Stomach smooth muscle (tissue), 2 donors: Measurements from ENCODE around the gene NDRG4.

Experiments used
- H3K27ac ChIP-seq: one replicate; pipeline ENCODE4 v1.7.0; 2013; ENCODE audit warnings: mild to moderate bottlenecking, low read length, inconsistent platforms
- H3K27me3 ChIP-seq, 2 donors: one replicate each; pipeline ENCODE4 v1.7.0; 2013; ENCODE audit warnings: low read length in 2 of 2; ENCODE audit not compliant: insufficient read depth in 2 of 2, control insufficient read depth in 1 of 2
- H3K36me3 ChIP-seq, 2 donors: one replicate each; pipeline ENCODE4 v1.7.0; 2013; ENCODE audit warnings: low read length in 2 of 2; ENCODE audit not compliant: control insufficient read depth in 2 of 2, insufficient read depth in 2 of 2
- H3K4me1 ChIP-seq: one replicate; pipeline ENCODE4 v1.7.0; 2013; ENCODE audit warnings: low read length; ENCODE audit not compliant: control insufficient read depth, insufficient read depth
- H3K4me3 ChIP-seq, 2 donors: one replicate each; pipeline ENCODE4 v1.7.0; 2013; ENCODE audit warnings: low read length in 2 of 2
- H3K9ac ChIP-seq, 2 donors: one replicate each; pipeline ENCODE4 v1.7.0; 2013; ENCODE audit warnings: low read length in 2 of 2, mild to moderate bottlenecking in 1 of 2
- H3K9me3 ChIP-seq, 2 donors: one replicate each; pipeline ENCODE4 v1.7.0; 2013; ENCODE audit warnings: low read length in 2 of 2; ENCODE audit not compliant: control insufficient read depth in 2 of 2
- donor health status: healthy.
- donor health status: Pancreatic carcinoma.

Gene NDRG4

GRCh38 chr16:58495521-58496331 is 4.2 kb upstream of the NDRG4 start:
- Histone ChIP-seq H3K27me3 (peaks cover 4 to 7% of the 10 kb centered on the region in 2 donors), H3K9me3 (no peaks in the 10 kb centered on the region), H3K36me3 (no peaks in the 10 kb centered on the region), H3K4me1 (peaks cover 9% of the 10 kb centered on the region), H3K9ac (no peak overlapping the region), H3K27ac (peak overlapping the region; percentile 37), H3K4me3 (peak overlapping the region in 1 of 2 donors; percentile 22)

GRCh38 chr16:58497468-58497867 is 2.5 kb upstream of the NDRG4 start:
- peaks cover 18 to 23% of the 10 kb centered on the region in 2 donors for H3K27me3 ChIP-seq
- no peaks in the 10 kb centered on the region for H3K36me3 ChIP-seq
- H3K27ac ChIP-seq, result no peak overlapping the region
- no peak overlapping the region for H3K9ac ChIP-seq
- no peaks in the 10 kb centered on the region for H3K9me3 ChIP-seq
- no peak overlapping the region for H3K4me3 ChIP-seq
- peaks cover 20% of the 10 kb centered on the region for H3K4me1 ChIP-seq

- peaks cover 20% of the 10 kb centered on the region for H3K4me1 ChIP-seq
- no peaks in the 10 kb centered on the region for H3K9me3 ChIP-seq
- no peaks in the 10 kb centered on the region for H3K36me3 ChIP-seq
- peaks cover 23 to 27% of the 10 kb centered on the region in 2 donors for H3K27me3 ChIP-seq
- H3K4me3 ChIP-seq, result no peak overlapping the region
- no peak overlapping the region for H3K9ac ChIP-seq
- H3K27ac ChIP-seq, result no peak overlapping the region
These were observed 2.0 kb upstream of the NDRG4 start for GRCh38 chr16:58497935-58498334.

GRCh38 chr16:58498341-58499091 is 1.4 kb upstream of the NDRG4 start:
- H3K4me3 ChIP-seq, result no peak overlapping the region
- H3K9ac ChIP-seq, result no peak overlapping the region
- no peak overlapping the region for H3K27ac ChIP-seq
- peaks cover 20% of the 10 kb centered on the region for H3K4me1 ChIP-seq
- H3K9me3 ChIP-seq, result no peaks in the 10 kb centered on the region
- no peaks in the 10 kb centered on the region for H3K36me3 ChIP-seq
- H3K27me3 ChIP-seq, result peaks cover 26 to 27% of the 10 kb centered on the region in 2 donors

- H3K4me3 ChIP-seq, result no peak overlapping the region
- H3K4me1 ChIP-seq, result peaks cover 20% of the 10 kb centered on the region
- H3K36me3 ChIP-seq, result no peaks in the 10 kb centered on the region
- no peak overlapping the region for H3K9ac ChIP-seq
- no peaks in the 10 kb centered on the region for H3K9me3 ChIP-seq
- peaks cover 26 to 27% of the 10 kb centered on the region in 2 donors for H3K27me3 ChIP-seq
- H3K27ac ChIP-seq, result no peak overlapping the region
These were observed 841 bp upstream of the NDRG4 start for GRCh38 chr16:58499092-58499511.

- Histone ChIP-seq H3K27ac (no peak overlapping the region), H3K9me3 (no peaks in the 10 kb centered on the region), H3K4me1 (peaks cover 16% of the 10 kb centered on the region), H3K27me3 (peaks cover 26 to 27% of the 10 kb centered on the region in 2 donors), H3K9ac (no peak overlapping the region), H3K36me3 (no peaks in the 10 kb centered on the region), H3K4me3 (peak overlapping the region; percentile 40 to 60)
These were observed 693 bp downstream of the NDRG4 start for GRCh38 chr16:58500430-58501241.

- H3K4me3 ChIP-seq, result peak overlapping the region; percentile 40 to 60
- peak overlapping the region; percentile 9 to 21 for H3K9ac ChIP-seq
- H3K27ac ChIP-seq, result no peak overlapping the region
- H3K4me1 ChIP-seq, result peaks cover 16% of the 10 kb centered on the region
- peaks cover 26 to 27% of the 10 kb centered on the region in 2 donors for H3K27me3 ChIP-seq
- no peaks in the 10 kb centered on the region for H3K9me3 ChIP-seq
- no peaks in the 10 kb centered on the region for H3K36me3 ChIP-seq
These were observed 1.5 kb downstream of the NDRG4 start for GRCh38 chr16:58501242-58502131.

- no peaks in the 10 kb centered on the region for H3K36me3 ChIP-seq
- H3K27ac ChIP-seq, result no peak overlapping the region
- peaks cover 16% of the 10 kb centered on the region for H3K4me1 ChIP-seq
- no peak overlapping the region for H3K4me3 ChIP-seq
- no peak overlapping the region for H3K9ac ChIP-seq
- H3K9me3 ChIP-seq, result no peaks in the 10 kb centered on the region
- H3K27me3 ChIP-seq, result peaks cover 26 to 27% of the 10 kb centered on the region in 2 donors
These were observed 2.4 kb downstream of the NDRG4 start for GRCh38 chr16:58502217-58502921.

- no peak overlapping the region for H3K9ac ChIP-seq
- H3K27me3 ChIP-seq, result peaks cover 26 to 27% of the 10 kb centered on the region in 2 donors
- H3K36me3 ChIP-seq, result no peaks in the 10 kb centered on the region
- no peaks in the 10 kb centered on the region for H3K9me3 ChIP-seq
- no peak overlapping the region for H3K4me3 ChIP-seq
- H3K4me1 ChIP-seq, result peaks cover 16% of the 10 kb centered on the region
- H3K27ac ChIP-seq, result no peak overlapping the region
These were observed 3.4 kb downstream of the NDRG4 start for GRCh38 chr16:58503166-58503862.
